ENCODE results near the gene LYPD1.

The LYPD1 gene

DNA sequence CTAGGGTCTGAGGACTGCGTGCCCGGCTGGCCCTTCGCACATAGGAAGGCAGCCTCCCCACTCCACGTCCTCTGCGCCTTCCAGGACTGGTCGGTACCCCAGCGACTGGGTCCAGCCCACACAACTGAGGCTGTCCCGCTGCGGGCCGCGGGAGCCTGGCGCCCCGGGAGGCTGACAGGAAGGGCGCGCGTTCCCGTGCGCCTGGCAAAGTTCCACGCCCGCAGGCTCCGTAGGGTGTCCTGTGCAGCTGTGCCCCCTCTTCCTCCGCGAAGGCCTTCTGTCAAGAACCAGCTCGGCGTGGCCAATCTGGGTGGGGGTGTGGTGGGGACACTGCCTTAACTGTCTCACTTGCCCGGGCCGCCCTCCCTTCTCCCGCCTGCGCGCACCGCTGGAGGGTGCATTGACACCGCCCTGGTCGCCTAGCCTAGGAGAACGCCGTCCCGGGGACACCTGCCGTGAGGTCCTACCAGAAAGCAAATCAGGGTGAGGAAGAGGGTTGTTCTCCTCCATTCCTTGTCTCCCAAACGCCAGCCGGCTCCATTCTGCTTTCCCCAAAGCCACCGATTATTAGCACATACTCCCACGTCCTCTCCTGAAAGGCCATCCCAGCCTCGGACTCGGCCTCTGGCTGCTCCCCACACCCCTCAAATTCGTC is 618 bp upstream of the LYPD1 start:
- no peak overlapping the region for H3K4me3 ChIP-seq (ENCODE audit: low read length)
- no peak for DNase-seq (ENCODE audit: low read depth, low spot score)

DNA sequence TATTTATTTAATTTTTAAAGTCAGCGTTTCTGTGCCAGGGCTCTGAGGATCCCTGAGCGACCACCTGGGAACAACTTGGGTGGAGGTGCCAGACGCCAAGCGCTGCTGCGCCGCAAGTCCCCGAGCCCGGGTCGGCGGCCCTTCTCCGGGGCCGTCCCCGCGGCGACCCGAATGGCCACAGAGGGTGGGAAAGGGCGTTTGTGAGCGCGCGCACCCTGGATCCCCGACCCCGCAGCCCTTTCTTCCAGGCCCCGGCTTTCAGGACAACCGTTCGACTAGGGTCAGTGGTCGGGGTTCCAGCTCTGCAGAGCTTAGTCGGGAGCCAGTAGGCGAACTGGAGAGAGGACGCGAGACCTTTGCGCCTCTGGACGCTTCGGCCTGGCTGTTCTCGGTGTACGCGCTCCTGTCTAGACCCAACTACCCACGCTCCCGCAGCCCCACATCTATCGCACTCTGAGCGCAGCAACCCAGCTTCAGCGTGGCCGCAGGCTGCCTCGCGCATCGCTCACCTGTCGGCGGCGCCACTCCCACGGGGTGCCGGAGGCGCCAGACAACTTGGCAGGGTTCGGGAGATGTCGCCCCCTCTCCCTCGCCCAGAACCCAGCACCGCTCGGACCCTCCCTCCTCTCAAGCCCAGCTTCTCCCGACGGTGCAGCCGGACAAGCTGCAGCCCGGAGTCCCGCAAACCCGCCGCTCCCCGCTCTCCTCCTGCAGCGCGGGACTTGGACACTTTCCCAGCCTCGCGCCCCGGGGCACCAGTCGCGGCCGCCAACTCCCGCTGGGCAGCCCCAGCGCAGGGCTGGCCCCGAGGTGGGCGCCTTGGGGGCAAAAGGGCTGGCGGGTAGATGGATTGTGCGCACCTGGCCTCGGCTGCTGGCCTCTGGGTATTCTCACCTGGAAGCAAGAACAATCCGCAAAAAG is 758 bp downstream of the LYPD1 start:
- H3K4me3 ChIP-seq (ENCODE audit: low read length), result no peak overlapping the region
- no peak for DNase-seq (ENCODE audit: low read depth, low spot score)

- no peak overlapping the region for H3K4me3 ChIP-seq (ENCODE audit: low read length)
- no peak for DNase-seq (ENCODE audit: low read depth, low spot score)
Observed at GRCh38 chr2:132668189-132668823, 1.7 kb downstream of the LYPD1 start.

DNA sequence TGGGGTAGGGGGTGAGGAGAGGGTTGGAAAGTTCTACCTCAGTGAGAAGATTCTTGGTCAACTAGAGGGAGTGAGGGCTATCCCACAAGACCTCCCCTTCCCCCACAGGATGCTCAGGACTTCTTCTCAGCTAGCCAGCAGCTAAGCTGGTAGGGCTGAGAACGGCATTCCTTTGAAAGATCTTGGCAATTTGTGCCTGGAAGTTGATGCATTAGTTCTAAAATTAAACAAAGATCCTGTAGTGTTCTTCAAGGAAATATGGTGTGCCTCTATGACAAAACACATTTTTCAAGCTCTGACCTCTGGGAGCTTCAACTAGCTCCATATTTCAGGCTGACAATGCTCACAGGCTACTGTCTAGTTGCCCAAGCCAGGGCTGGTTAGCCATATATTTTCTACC is 2.3 kb downstream of the LYPD1 start:
- DNase-seq (ENCODE audit: low read depth, low spot score), result no peak
- H3K4me3 ChIP-seq (ENCODE audit: low read length), result no peak overlapping the region

DNA sequence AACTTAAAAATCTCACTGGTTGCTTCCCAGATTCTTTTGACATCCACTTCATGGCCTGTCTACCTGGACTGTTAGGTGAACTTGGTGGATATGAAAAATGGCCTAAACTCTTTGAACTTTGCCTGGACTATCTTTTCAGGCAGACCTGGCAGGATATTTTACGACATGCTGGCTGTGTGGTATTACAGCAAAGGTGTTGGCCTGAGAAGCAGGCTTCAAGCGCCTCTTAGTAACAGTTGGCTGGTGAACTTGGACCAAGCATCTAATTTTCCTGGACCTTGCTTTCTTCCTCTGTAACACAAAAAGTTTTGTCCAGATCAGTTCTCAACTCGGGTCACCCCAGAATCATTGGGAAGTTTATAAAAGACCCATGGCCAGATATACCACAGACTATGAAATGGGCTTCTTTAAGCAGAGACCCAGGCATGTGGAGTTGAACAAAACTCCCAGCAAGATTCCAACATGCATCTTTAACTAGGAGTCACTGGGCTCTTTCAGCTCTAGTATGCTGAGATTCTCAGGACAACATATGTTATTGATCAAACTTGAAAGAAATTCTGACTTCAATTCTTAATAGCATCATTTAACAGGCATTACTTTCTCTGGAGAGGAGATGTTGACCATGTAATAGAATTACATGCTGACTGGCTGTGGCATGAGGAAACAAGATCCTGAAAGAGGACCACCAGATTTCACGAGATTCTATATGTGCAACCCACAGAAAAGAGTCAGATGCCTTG is 4.4 kb downstream of the LYPD1 start:
- H3K4me3 ChIP-seq (ENCODE audit: low read length), result no peak overlapping the region
- no peak for DNase-seq (ENCODE audit: low read depth, low spot score)

DNA sequence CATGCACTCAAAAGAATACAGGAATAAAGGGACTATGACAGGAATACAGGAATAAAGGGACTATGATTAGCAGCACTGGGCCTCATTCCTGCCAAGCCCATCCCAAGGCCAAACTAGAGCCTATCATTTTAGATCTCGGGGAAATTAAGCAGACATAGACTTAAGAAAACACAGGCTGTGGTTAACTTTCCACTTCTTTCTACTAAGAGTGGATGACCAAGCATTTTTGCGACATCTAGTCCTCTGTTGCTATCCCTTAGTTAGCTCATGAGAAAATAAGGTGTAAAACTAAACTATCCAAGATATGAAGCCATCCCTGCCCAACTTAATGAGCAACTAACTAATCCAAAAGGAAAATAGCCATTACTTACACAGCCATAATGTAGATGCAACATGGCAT is 5.9 kb downstream of the LYPD1 start:
- no peak for DNase-seq (ENCODE audit: low read depth, low spot score)

DNA sequence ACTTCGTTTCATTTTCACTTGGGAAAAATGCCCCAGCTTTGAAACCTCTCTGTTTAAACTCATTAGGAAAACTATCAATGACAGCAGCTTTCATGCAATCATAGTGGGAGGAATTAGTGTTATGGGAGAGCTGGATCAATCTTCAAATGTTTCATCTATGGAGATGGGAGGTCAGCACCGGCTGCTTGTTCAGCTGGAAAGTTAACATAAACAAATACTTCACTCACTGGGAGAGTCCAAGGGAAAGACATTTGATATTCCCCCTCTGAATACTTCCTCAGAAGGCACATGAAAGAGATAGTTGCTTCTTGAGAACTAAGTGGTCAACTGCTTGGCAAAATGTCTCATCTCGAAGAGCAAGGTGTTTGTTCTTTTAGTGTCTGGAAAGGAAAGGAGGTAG is 7.3 kb downstream of the LYPD1 start:
- H3K4me3 ChIP-seq (ENCODE audit: low read length), result no peak overlapping the region

More for the DNA sequence above, 5.9 kb downstream of the LYPD1 start:
- H3K4me3 ChIP-seq (ENCODE audit: low read length), result no peak overlapping the region

GRCh38 chr2:132659331-132659730 is 10.7 kb downstream of the LYPD1 start:
- no peak overlapping the region for H3K4me3 ChIP-seq (ENCODE audit: low read length)
- no peak for DNase-seq (ENCODE audit: low read depth, low spot score)

More for the DNA sequence above, 7.3 kb downstream of the LYPD1 start:
- no peak for DNase-seq (ENCODE audit: low read depth, low spot score)

GRCh38 chr2:132656266-132656975 is 13.6 kb downstream of the LYPD1 start:
- H3K4me3 ChIP-seq (ENCODE audit: low read length), result no peak overlapping the region
- no peak for DNase-seq (ENCODE audit: low read depth, low spot score)

GRCh38 chr2:132654968-132655367 is 15.0 kb downstream of the LYPD1 start:
- no peak for DNase-seq (ENCODE audit: low read depth, low spot score)
- H3K4me3 ChIP-seq (ENCODE audit: low read length), result no peak overlapping the region

DNA sequence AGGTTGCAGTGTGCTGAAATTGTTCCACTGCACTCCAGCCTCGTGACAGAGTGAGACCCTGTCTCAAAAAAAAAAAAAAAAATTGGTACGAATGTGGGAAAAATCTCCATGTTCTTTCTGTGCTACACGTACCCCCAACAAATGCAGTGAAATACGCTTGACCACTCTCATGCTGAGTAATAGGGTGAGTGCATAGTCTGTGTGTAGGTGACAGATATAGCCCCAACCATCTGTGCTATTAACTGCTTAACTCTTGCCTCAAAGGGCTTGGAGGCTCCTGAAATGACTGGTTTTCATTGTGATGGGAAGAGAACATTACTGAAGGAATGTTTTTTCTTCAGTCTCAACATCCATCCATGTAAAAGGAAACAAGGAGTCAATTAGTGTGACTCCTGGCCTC is 15.7 kb downstream of the LYPD1 start:
- H3K4me3 ChIP-seq (ENCODE audit: low read length), result no peak overlapping the region
- DNase-seq (ENCODE audit: low read depth, low spot score), result no peak

- H3K4me3 ChIP-seq (ENCODE audit: low read length), result no peak overlapping the region
- no peak for DNase-seq (ENCODE audit: low read depth, low spot score)
Observed at GRCh38 chr2:132652474-132652873, 17.5 kb downstream of the LYPD1 start.

- DNase-seq (ENCODE audit: low read depth, low spot score), result no peak
Observed at GRCh38 chr2:132651115-132652045, 18.6 kb downstream of the LYPD1 start.

DNA sequence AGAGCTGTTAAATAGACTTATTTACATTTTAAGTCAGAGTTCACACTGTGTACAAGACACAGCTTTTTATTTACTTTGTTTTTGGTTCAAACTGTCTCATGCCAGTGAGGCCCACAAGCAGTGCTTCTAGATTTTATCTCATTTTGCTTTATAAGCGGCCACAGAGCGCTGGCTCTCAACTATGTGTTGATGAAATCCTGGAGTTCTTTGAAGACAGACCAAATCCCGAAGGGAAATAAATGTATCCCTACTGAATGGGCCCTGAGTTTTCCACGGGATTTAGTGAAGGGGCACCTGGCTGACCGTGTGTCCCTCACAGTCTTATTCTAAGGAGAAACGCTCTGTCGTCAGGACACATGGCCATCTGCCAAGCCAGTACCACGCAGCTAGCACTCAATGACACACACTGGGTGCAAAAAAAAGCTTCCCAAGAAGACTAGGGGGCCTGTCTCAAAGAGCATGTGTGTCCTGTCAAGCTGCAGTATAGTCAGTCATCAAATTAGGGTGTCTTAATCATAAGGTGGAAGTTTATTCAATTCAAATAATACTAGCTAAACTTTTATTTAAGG is 23.4 kb downstream of the LYPD1 start:
- no peak for DNase-seq (ENCODE audit: low read depth, low spot score)
- no peak overlapping the region for H3K4me3 ChIP-seq (ENCODE audit: low read length)

More at GRCh38 chr2:132651115-132652045, 18.6 kb downstream of the LYPD1 start:
- H3K4me3 ChIP-seq (ENCODE audit: low read length), result no peak overlapping the region

GRCh38 chr2:132645722-132646539 is 24.1 kb downstream of the LYPD1 start:
- H3K4me3 ChIP-seq (ENCODE audit: low read length), result no peak overlapping the region
- DNase-seq (ENCODE audit: low read depth, low spot score), result no peak

- no peak for DNase-seq (ENCODE audit: low read depth, low spot score)
- no peak overlapping the region for H3K4me3 ChIP-seq (ENCODE audit: low read length)
Observed at GRCh38 chr2:132645176-132645575, 24.8 kb downstream of the LYPD1 start.

DNA sequence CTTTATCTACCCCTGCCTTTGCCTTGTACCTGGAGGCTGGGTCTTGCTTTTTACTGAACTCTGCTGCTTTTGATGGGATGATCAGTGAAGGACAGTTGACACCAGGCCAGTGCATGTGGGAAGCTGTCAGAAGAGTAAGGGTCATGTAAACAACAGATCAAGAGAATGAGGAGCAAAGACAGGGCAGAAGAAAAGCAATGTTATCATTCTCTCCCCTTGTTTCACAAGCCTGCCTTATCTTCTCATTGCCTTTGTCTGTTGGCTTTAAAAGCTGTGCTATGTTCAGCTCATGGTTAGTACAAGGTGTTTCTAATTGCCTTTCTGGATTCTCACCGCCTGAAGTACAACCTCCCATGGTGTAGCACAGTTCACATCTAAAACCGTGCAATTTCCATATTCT is 27.6 kb downstream of the LYPD1 start:
- H3K4me3 ChIP-seq (ENCODE audit: low read length), result no peak overlapping the region
- DNase-seq (ENCODE audit: low read depth, low spot score), result no peak
